Measurements from ENCODE around the gene TM7SF2.
A peak's percentile ranks its signal among the peaks of the same experiment; 100 is the strongest.

TM7SF2 gene

DNA sequence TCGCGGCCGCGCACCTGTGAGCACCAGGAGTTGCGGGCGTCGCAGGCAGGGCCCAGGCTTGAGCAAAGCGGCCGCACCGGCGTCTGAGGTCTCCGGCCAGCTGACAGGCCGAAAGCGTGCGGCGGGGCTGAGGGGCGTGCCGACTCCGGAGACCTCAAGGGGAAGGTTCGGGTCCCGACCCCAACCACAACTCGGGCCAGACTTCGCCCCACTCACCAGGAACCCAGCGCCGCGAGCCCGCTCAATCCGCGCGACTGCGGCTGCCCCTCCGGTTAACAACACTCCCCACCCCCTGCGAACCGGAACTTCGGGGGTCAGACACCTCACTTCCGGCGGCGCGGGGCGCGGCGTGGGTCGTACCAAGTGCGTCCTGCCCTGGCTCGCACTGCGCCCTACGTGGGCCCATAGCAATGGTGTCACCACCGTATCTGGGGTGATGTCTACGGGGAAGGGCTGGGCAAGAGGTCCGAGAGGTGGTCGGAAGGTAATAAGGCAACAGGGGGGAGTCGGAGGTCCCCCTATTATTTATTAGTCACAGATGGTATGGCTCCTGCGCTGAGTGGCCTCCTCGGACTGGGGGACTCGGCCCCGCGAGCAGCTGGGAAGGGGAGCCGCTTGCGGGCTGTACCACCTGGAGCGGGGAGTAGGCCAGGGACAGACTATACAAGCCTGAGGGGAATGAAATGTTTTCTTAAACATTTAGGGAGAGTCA lies 22.7 kb downstream of the TM7SF2 start, which contains the start of gene SYVN1:
Gene SYVN1 (minus strand): TSS at position 280 of the 712 bp plus-strand sequence. CDS start 918 bp downstream, outside the sequence.
- H3K4me3 ChIP-seq (ENCODE audit: severe bottlenecking), result peak within 1 kb of the TSS; percentile 69

DNA sequence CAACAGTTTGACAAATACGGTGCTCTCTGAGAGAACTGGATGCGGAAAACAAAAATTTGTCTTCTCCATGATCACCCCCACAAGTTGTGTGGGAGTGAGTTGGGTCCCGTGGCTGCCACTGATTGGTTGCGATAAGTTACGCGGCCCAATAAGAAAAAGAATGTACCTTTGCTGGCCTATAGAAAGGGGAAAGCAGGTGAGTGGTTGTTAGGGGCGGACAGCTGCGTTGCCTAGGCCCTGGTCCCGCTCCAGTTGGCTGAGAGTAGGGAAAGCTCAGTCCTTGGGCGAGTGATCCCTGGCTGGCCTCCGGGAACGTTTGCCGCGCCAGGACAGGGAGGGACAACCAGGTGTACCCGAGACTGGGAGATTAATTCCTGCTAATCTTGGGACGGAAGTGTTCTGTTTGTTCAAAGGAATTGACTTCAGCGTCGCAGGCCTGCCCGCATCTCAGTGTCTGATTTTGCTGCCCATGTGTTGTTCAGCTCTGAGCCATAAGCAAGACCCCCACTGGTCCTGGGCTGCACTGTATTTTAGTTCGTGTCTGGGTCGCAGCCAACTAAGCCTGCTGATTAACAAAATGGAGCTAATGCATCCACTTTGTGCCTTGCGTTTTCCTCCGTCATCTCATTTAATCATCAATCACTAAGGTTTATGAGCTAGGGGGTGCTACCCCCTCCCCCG lies 23.4 kb downstream of the TM7SF2 start:
- TF ChIP-seq, protein P1, sequence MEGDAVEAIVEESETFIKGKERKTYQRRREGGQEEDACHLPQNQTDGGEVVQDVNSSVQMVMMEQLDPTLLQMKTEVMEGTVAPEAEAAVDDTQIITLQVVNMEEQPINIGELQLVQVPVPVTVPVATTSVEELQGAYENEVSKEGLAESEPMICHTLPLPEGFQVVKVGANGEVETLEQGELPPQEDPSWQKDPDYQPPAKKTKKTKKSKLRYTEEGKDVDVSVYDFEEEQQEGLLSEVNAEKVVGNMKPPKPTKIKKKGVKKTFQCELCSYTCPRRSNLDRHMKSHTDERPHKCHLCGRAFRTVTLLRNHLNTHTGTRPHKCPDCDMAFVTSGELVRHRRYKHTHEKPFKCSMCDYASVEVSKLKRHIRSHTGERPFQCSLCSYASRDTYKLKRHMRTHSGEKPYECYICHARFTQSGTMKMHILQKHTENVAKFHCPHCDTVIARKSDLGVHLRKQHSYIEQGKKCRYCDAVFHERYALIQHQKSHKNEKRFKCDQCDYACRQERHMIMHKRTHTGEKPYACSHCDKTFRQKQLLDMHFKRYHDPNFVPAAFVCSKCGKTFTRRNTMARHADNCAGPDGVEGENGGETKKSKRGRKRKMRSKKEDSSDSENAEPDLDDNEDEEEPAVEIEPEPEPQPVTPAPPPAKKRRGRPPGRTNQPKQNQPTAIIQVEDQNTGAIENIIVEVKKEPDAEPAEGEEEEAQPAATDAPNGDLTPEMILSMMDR (IDR thresholded peaks at IDR 0.05; ENCODE audit: poor library complexity, severe bottlenecking), result no peak
- peak overlapping the region; percentile 88 for H3K27ac ChIP-seq (ENCODE audit: poor library complexity, severe bottlenecking)
- peak; percentile 93 for ATAC-seq (ENCODE audit: low read depth)
- peak; percentile 92 for DNase-seq (ENCODE audit: low spot score)
- H3K4me1 ChIP-seq (ENCODE audit: insufficient read depth, poor library complexity, severe bottlenecking), result peaks cover 6% of the 10 kb centered on the region
- H3K36me3 ChIP-seq (ENCODE audit: low read depth), result peaks cover 26% of the 10 kb centered on the region
- no peaks in the 10 kb centered on the region for H3K9me3 ChIP-seq (ENCODE audit: severe bottlenecking)
- peak overlapping the region; percentile 69 for H3K4me3 ChIP-seq (ENCODE audit: severe bottlenecking)
- no peaks in the 10 kb centered on the region for H3K27me3 ChIP-seq (ENCODE audit: insufficient read depth, poor library complexity, severe bottlenecking)

More for the DNA sequence above, 22.7 kb downstream of the TM7SF2 start, which contains the start of gene SYVN1:
- H3K9me3 ChIP-seq (ENCODE audit: severe bottlenecking), result no peaks in the 10 kb centered on the region
- peak; percentile 94 for DNase-seq (ENCODE audit: low spot score)
- H3K27ac ChIP-seq (ENCODE audit: poor library complexity, severe bottlenecking), result peak within 1 kb of the TSS; percentile 88
- TF ChIP-seq, protein P1 (IDR thresholded peaks at IDR 0.05; ENCODE audit: poor library complexity, severe bottlenecking), result no peak
- no peaks in the 10 kb centered on the region for H3K27me3 ChIP-seq (ENCODE audit: insufficient read depth, poor library complexity, severe bottlenecking)
- peak; percentile 71 for ATAC-seq (ENCODE audit: low read depth)
- H3K4me1 ChIP-seq (ENCODE audit: insufficient read depth, poor library complexity, severe bottlenecking), result peaks cover 6% of the 10 kb centered on the region
- H3K36me3 ChIP-seq (ENCODE audit: low read depth), result peaks cover 33% of the 10 kb centered on the region

DNA sequence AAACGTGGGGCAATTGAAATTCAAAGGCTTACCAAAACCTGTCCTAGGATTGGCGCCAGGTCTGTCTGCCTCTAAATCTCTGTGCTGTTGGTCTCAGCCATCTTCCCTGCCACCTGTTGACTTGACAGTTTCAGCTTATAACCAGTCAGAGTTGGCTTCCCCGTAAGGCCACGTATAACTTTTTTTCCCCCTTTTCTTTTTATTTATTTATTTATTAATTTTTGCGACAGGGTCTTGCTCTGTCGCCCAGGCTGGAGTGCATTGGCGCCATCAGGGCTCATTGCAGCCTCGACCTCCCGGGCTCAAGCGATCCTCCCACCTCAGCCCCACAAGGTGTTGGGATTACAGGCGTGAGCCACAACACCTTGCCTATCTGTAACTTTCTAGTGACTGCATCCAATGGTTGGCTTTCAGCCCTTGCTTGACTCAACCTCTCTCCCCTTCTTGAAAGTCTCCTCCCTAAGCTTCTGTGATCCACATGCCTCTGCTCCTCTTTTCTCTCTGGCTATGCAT lies 24.0 kb downstream of the TM7SF2 start:
- DNase-seq (ENCODE audit: low spot score), result no peak
- no peak for ATAC-seq (ENCODE audit: low read depth)
- Histone ChIP-seq H3K9me3 (ENCODE audit: severe bottlenecking) (no peaks in the 10 kb centered on the region), H3K36me3 (ENCODE audit: low read depth) (peaks cover 24% of the 10 kb centered on the region), H3K27me3 (ENCODE audit: insufficient read depth, poor library complexity, severe bottlenecking) (no peaks in the 10 kb centered on the region), H3K27ac (ENCODE audit: poor library complexity, severe bottlenecking) (peak overlapping the region; percentile 88), H3K4me3 (ENCODE audit: severe bottlenecking) (peak overlapping the region; percentile 69), H3K4me1 (ENCODE audit: insufficient read depth, poor library complexity, severe bottlenecking) (peaks cover 6% of the 10 kb centered on the region)
- TF ChIP-seq, protein P1 (IDR thresholded peaks at IDR 0.05; ENCODE audit: poor library complexity, severe bottlenecking), result no peak

DNA sequence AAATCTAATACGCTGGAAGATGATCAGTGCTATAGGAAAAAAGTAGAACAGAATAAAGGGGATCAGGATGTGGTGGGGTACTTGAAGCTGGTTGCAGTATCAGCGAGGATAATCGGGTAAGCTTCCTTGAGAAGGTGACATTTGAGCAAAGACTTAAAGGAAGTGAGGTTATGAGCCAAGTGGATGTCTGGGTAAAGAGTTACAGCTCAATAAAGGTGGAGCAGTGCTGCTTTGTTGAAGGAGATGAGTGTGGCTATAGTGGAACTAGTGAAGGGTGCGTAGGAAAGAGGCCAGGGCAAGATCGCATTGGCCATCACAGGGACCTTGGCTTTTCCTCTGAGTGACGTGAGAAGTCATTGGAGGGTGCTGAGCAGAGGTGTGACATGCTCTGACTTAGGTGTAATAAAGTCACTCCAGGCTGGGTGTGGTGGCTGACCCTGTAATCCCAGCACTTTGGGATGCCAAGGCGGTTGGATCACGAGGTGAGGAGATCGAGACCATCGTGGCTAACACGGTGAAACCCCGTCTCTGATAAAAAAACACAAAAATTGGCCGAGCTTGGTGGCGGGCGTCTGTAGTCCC lies 24.9 kb downstream of the TM7SF2 start:
- H3K36me3 ChIP-seq (ENCODE audit: low read depth), result peaks cover 15% of the 10 kb centered on the region
- ATAC-seq (ENCODE audit: low read depth) (no peak), DNase-seq (ENCODE audit: low spot score) (no peak)
- H3K4me3 ChIP-seq (ENCODE audit: severe bottlenecking), result no peak overlapping the region
- no peaks in the 10 kb centered on the region for H3K9me3 ChIP-seq (ENCODE audit: severe bottlenecking)
- no peak overlapping the region for H3K27ac ChIP-seq (ENCODE audit: poor library complexity, severe bottlenecking)
- TF ChIP-seq, protein P1 (IDR thresholded peaks at IDR 0.05; ENCODE audit: poor library complexity, severe bottlenecking), result no peak
- peaks cover 6% of the 10 kb centered on the region for H3K4me1 ChIP-seq (ENCODE audit: insufficient read depth, poor library complexity, severe bottlenecking)
- H3K27me3 ChIP-seq (ENCODE audit: insufficient read depth, poor library complexity, severe bottlenecking), result no peaks in the 10 kb centered on the region

All from RWPE2 (cell line).